HL-60 (cell line): ENCODE results near the gene TTYH2.

Experiments used
- GABPA ChIP-seq: IDR thresholded peaks from 2 replicates; pipeline ENCODE4 v1.6.1; 2012; ENCODE audit warnings: low read depth
- POLR2AphosphoS5 ChIP-seq: IDR thresholded peaks from 2 replicates; pipeline ENCODE4 v1.6.1; 2012; ENCODE audit warnings: low read depth
- TF ChIP-seq, protein P1 (sequence below): IDR thresholded peaks from one replicate; pipeline ENCODE4 v1.5.1; 2011; ENCODE audit warnings: low read length, control low read depth, inconsistent platforms; ENCODE audit not compliant: insufficient read depth
- TF ChIP-seq, protein P2 (sequence below): IDR thresholded peaks from 2 replicates; pipeline ENCODE4 v1.6.1; 2012; ENCODE audit warnings: low read depth; ENCODE audit not compliant: insufficient replicate concordance

DNA sequence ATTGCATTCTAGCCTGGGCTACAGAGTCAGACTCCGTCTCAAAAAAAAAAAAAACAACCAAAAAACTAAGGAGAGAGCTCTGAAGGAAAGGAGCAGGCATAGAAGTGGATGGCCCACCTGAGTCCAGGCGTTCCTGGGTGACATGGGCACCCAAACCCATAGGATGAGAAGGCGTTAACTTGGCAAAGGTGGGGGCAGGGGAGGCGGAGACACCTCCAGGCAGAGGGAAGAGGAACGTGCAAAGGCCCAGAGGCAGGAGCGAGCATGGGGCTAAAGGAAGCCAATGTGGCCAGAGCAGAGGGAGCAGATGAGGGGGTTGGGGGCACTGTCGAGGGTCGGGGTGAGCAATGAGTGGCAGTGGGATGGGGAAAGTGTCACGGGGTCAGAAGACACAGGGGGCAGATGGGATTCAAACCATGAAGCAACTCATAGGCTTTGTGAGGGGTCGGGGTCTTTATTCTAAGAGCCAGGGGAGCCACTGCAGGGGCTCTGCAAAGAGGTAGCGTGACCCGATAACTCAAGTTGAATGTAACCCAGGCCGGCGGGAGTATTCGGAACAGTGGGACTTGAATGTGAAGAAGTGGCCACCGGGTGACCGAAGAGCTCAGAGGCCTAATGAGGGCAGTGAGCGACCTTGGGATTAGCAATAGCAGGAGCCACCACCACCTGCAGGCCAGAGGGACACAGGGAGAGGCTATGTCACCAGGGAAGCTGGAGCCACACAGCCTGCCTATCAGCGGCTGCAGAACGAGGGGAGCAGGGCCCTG, 11.8 kb downstream of the TTYH2 start:
- TF ChIP-seq, protein P1, sequence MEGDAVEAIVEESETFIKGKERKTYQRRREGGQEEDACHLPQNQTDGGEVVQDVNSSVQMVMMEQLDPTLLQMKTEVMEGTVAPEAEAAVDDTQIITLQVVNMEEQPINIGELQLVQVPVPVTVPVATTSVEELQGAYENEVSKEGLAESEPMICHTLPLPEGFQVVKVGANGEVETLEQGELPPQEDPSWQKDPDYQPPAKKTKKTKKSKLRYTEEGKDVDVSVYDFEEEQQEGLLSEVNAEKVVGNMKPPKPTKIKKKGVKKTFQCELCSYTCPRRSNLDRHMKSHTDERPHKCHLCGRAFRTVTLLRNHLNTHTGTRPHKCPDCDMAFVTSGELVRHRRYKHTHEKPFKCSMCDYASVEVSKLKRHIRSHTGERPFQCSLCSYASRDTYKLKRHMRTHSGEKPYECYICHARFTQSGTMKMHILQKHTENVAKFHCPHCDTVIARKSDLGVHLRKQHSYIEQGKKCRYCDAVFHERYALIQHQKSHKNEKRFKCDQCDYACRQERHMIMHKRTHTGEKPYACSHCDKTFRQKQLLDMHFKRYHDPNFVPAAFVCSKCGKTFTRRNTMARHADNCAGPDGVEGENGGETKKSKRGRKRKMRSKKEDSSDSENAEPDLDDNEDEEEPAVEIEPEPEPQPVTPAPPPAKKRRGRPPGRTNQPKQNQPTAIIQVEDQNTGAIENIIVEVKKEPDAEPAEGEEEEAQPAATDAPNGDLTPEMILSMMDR: no peak
- TF ChIP-seq POLR2AphosphoS5: no peak
- TF ChIP-seq, protein P2, sequence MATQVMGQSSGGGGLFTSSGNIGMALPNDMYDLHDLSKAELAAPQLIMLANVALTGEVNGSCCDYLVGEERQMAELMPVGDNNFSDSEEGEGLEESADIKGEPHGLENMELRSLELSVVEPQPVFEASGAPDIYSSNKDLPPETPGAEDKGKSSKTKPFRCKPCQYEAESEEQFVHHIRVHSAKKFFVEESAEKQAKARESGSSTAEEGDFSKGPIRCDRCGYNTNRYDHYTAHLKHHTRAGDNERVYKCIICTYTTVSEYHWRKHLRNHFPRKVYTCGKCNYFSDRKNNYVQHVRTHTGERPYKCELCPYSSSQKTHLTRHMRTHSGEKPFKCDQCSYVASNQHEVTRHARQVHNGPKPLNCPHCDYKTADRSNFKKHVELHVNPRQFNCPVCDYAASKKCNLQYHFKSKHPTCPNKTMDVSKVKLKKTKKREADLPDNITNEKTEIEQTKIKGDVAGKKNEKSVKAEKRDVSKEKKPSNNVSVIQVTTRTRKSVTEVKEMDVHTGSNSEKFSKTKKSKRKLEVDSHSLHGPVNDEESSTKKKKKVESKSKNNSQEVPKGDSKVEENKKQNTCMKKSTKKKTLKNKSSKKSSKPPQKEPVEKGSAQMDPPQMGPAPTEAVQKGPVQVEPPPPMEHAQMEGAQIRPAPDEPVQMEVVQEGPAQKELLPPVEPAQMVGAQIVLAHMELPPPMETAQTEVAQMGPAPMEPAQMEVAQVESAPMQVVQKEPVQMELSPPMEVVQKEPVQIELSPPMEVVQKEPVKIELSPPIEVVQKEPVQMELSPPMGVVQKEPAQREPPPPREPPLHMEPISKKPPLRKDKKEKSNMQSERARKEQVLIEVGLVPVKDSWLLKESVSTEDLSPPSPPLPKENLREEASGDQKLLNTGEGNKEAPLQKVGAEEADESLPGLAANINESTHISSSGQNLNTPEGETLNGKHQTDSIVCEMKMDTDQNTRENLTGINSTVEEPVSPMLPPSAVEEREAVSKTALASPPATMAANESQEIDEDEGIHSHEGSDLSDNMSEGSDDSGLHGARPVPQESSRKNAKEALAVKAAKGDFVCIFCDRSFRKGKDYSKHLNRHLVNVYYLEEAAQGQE: no peak
- no peak for TF ChIP-seq GABPA
